Keratinocyte (primary cell): ENCODE results near the gene NEB.

ENCODE experiments used
- EZH2 ChIP-seq: IDR thresholded peaks from one replicate; pipeline ENCODE4 v1.6.1; 2012; ENCODE audit warnings: inconsistent platforms, mild to moderate bottlenecking, low read length, moderate library complexity
- TF ChIP-seq, protein P1 (sequence below), 3 experiments: IDR thresholded peaks in 1 of 3; conservative IDR thresholded peaks in 1 of 3; optimal IDR thresholded peaks in 1 of 3; 2 replicates in 2 of 3; 3 replicates in 1 of 3; pipeline versions ENCODE3 to v1.5.1; 2011; ENCODE audit warnings: low read length in 3 of 3, mild to moderate bottlenecking in 3 of 3, moderate library complexity in 2 of 3, control low read depth in 1 of 3, inconsistent platforms in 1 of 3; ENCODE audit not compliant: insufficient read depth in 2 of 3; ENCODE audit errors: extremely low read depth in 1 of 3

DNA sequence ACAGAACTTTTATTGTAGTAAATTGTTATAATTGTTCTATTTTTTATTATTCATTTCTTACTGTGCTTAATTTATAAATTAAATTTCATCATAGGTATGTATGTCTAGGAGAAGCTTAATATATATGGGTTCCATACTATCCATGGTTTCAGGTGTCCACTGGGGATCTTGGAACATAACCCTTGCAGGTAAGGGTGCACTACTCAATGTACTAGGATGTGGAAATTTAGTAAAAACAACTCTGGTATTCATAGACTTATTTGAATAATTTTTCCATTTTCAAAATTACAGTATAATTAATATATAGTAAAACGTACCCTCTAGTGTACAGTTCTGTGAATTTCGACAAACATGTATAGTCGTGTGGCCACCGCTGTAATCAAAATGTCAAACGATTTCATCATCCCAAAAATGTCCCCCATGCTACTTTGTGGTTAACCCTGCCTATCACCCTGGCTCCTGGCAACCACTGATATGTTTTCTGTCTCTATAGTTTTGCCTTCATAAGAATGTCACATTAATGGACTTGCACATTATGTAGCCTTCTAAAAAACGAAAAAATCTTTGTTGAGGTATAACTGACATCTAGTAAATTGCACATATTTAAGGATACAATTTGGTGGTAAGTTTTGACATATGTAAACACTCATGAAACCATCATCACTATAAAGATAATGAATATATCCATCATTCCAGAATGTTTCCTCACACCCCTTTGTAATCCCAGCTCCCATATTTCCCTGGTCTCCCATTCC is 48.3 kb upstream of the NEB start:
- TF ChIP-seq, protein P1, sequence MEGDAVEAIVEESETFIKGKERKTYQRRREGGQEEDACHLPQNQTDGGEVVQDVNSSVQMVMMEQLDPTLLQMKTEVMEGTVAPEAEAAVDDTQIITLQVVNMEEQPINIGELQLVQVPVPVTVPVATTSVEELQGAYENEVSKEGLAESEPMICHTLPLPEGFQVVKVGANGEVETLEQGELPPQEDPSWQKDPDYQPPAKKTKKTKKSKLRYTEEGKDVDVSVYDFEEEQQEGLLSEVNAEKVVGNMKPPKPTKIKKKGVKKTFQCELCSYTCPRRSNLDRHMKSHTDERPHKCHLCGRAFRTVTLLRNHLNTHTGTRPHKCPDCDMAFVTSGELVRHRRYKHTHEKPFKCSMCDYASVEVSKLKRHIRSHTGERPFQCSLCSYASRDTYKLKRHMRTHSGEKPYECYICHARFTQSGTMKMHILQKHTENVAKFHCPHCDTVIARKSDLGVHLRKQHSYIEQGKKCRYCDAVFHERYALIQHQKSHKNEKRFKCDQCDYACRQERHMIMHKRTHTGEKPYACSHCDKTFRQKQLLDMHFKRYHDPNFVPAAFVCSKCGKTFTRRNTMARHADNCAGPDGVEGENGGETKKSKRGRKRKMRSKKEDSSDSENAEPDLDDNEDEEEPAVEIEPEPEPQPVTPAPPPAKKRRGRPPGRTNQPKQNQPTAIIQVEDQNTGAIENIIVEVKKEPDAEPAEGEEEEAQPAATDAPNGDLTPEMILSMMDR (optimal IDR thresholded peaks at IDR 0.05 in 1 of 3, IDR thresholded peaks at IDR 0.05 in 1 of 3, conservative IDR thresholded peaks at IDR 0.05 in 1 of 3; ENCODE audit: extremely low read depth in 1 of 3, insufficient read depth in 2 of 3, low read length in 3 of 3): no peak
- TF ChIP-seq EZH2: no peak
